ENCODE data around the gene STPG4. TPM values are rescaled to one million over a fixed set of nuclear protein-coding genes. Genes with fewer than 3 reads are reported as not detected.

Gene STPG4
- total RNA-seq, 6 donors from 2014 or later: 0.40 to 1.2 (median 0.48) TPM; not detected in 2

DNA sequence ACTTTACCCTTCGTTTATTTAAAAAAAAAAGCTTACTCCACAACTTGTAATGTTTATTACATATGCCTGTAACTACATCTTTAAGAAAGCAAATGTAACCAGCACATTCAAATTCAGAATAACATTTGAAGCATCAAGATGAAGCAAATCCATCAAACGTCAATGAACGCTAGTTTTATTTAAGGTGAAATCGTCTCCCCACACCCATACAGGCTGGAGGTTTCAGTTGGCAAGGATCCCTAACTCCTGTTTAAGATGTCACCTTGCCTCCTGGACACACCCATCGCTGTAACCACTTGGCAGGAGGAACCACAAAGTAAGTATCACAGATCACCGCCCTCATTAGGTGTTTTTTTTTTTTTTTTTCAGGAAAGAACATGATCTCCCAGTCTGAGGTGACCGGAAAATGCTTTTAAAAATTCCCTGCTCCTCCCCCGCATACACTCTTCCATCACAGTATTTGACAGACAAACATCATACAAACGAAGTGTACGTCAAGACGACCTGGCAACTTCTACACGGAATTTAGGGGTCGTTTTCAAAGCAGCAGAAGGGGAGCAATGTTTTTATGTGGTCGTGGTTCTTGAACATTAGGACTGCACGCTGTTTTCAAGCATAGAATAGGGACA is 19.7 kb upstream of the STPG4 start:
- H3K4me1 ChIP-seq: peaks cover 35 to 54% (median 45%) of the 10 kb centered on the region in 4 donors
- TF ChIP-seq, protein P1, sequence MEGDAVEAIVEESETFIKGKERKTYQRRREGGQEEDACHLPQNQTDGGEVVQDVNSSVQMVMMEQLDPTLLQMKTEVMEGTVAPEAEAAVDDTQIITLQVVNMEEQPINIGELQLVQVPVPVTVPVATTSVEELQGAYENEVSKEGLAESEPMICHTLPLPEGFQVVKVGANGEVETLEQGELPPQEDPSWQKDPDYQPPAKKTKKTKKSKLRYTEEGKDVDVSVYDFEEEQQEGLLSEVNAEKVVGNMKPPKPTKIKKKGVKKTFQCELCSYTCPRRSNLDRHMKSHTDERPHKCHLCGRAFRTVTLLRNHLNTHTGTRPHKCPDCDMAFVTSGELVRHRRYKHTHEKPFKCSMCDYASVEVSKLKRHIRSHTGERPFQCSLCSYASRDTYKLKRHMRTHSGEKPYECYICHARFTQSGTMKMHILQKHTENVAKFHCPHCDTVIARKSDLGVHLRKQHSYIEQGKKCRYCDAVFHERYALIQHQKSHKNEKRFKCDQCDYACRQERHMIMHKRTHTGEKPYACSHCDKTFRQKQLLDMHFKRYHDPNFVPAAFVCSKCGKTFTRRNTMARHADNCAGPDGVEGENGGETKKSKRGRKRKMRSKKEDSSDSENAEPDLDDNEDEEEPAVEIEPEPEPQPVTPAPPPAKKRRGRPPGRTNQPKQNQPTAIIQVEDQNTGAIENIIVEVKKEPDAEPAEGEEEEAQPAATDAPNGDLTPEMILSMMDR (IDR thresholded peaks at IDR 0.05): no peak
- TF ChIP-seq POLR2A (IDR thresholded peaks at IDR 0.05): peak in 1 of 4 donors; percentile 24
- TF ChIP-seq EP300 (IDR thresholded peaks at IDR 0.05): peak in 1 of 4 donors; percentile 45
- TF ChIP-seq POLR2AphosphoS5 (IDR thresholded peaks at IDR 0.05): peak in 1 of 2 donors; percentile 44
- H3K27ac ChIP-seq: peak overlapping the region; percentile 98 to 100 (median 99)
- peaks cover 0 to 8% (median 0%) of the 10 kb centered on the region in 4 donors for H3K36me3 ChIP-seq
- DNase-seq: peak in 1 of 2 donors; percentile 80
- H3K4me3 ChIP-seq: peak overlapping the region; percentile 57 to 87 (median 78)
- WGBS, 2 donors: 2% methylated on average over 15 of the region's 15 CpGs
- peaks cover 0 to 4% (median 0%) of the 10 kb centered on the region in 4 donors for H3K9me3 ChIP-seq
- ATAC-seq (ENCODE audit: low FRiP score in 2 of 2): peak in 1 of 2 donors; percentile 66
- H3K27me3 ChIP-seq: no peaks in the 10 kb centered on the region

DNA sequence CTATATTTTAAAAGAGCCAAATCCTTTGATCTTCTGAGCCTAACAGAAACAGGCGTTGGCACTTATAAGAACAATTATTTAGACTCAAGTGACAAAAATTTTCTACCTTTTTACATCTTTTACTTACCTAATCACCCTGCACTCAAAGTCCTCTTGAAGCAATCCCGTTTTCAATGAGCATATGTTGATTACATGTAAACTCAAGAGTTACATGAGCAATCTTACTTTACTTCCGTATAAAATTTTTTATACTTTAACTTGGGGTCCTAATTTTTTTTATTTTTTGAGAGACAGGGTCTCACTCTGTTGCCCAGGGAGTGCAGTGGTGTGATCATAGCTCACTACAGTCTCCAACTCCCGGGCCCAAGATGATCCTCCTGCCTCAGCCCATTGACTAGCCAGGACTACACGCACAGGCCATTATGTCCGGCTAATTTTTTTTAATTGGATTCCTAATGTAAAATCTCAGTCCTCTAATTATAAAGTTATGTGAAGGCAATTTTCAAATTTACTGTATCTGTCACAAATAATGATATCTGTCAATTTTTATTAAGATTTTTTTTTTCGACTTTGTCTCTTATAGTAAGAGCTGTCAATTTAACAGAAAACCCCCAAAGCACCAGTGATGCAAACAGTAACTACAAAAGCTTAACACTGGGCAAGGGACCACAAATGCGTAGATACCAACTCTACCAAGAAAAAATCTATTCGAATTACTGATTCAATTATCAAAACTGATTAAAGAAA is 19.1 kb upstream of the STPG4 start:
- Histone ChIP-seq H3K9me3 (peaks cover 0 to 4% (median 0%) of the 10 kb centered on the region in 4 donors), H3K27ac (peak overlapping the region; percentile 65 to 100 (median 99)), H3K4me3 (peak overlapping the region in 3 of 4 donors; percentile 75 to 87 (median 82)), H3K36me3 (peaks cover 0 to 15% (median 0%) of the 10 kb centered on the region in 4 donors), H3K27me3 (no peaks in the 10 kb centered on the region), H3K4me1 (peaks cover 42 to 56% (median 49%) of the 10 kb centered on the region in 4 donors)
- TF ChIP-seq POLR2A (IDR thresholded peaks at IDR 0.05): no peak
- TF ChIP-seq EP300 (IDR thresholded peaks at IDR 0.05): no peak
- TF ChIP-seq POLR2AphosphoS5 (IDR thresholded peaks at IDR 0.05): no peak
- TF ChIP-seq, protein P1 (IDR thresholded peaks at IDR 0.05): no peak
- 16 to 21% methylated on average over 9 of the region's 9 CpGs for WGBS, 2 donors
- ATAC-seq (ENCODE audit: low FRiP score in 2 of 2): no peak
- no peak for DNase-seq

DNA sequence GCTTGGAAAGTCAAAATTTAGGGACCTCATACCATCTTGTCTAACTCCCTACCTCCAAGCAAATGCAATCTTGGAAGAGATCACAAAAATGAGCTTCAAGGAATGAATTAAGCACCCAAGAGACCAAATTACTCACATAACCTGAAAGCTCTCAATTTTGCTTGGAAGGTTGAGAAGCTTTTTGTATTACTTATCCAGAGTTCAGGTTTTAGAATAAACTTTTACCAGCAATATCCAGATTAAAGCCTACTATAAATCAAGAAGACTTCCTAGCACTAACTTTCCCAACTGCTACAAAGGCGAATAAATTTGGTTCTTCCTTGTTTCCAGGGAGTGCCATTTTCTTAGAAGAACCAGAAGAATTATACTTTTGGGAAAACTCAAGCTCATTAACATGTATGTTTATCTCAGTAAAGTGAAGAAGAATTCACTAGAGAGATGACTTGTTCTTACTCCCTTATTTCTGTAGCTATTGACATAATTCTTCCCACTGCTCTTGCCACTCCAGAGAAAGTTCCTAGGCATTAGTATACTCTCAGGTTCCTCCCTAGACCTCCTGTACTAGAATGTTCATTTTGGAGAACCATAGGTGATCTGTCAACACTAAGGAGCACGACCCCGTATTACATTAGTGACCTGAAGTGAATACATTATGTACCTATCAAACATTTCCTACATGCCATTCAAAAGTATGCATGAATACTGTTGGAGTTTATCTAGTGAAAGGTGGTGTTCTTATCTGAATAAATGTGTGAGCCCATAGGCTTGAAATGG is 18.0 kb upstream of the STPG4 start:
- WGBS, 2 donors: 46 to 55% methylated on average over 3 of the region's 3 CpGs
- ATAC-seq (ENCODE audit: low FRiP score in 2 of 2): no peak
- peak overlapping the region; percentile 3 to 99 (median 82) for H3K27ac ChIP-seq
- H3K27me3 ChIP-seq: no peaks in the 10 kb centered on the region
- TF ChIP-seq POLR2A (IDR thresholded peaks at IDR 0.05): no peak
- TF ChIP-seq EP300 (IDR thresholded peaks at IDR 0.05): no peak
- TF ChIP-seq POLR2AphosphoS5 (IDR thresholded peaks at IDR 0.05): no peak
- TF ChIP-seq, protein P1 (IDR thresholded peaks at IDR 0.05): no peak
- H3K4me3 ChIP-seq: peak overlapping the region in 1 of 4 donors; percentile 87
- peaks cover 0 to 4% (median 0%) of the 10 kb centered on the region in 4 donors for H3K9me3 ChIP-seq
- peaks cover 42 to 63% (median 53%) of the 10 kb centered on the region in 4 donors for H3K4me1 ChIP-seq
- DNase-seq: no peak
- peaks cover 0 to 25% (median 5%) of the 10 kb centered on the region in 4 donors for H3K36me3 ChIP-seq

DNA sequence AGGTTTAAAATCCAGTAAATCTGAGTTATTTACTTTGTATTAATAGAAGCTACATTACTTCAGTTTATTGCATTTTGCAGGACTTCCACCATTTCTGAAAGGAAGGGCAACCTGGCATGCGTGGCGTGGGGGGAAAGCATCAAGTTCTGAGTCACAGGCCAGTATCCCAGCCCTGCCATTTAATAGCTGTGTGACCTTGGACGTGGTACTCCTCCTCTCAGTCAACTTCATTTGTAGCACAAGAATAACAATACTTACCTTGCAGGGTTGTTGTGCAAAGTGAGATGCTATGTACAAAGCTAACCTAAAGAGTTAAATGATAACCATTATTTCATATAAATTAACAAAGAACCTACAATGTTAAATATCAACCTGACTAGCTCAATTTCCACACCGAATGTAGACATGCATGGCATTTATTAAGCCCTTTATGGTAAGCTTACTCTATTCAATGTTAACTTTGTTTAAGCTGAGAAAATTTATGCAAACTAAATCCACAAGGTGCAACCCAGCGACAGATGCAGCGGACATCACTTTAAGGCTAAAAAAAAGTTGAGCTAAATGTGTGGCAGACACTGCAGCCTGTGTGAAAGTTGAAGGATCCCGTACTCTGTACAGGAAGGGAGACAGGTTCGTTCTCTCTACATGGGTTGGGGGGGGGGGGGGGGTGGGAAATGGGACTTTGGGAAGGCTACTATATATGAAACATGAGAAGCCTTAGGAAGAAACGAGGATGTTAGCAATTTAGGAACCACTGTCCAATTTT is 17.2 kb upstream of the STPG4 start:
- peaks cover 0 to 32% (median 5%) of the 10 kb centered on the region in 4 donors for H3K36me3 ChIP-seq
- H3K27me3 ChIP-seq: no peaks in the 10 kb centered on the region
- H3K27ac ChIP-seq: peak overlapping the region in 2 of 4 donors; percentile 99
- no peak for DNase-seq
- no peak for TF ChIP-seq POLR2AphosphoS5 (IDR thresholded peaks at IDR 0.05)
- no peak for TF ChIP-seq POLR2A (IDR thresholded peaks at IDR 0.05)
- TF ChIP-seq EP300 (IDR thresholded peaks at IDR 0.05): no peak
- TF ChIP-seq, protein P1 (IDR thresholded peaks at IDR 0.05): no peak
- peaks cover 0 to 4% (median 0%) of the 10 kb centered on the region in 4 donors for H3K9me3 ChIP-seq
- H3K4me1 ChIP-seq: peaks cover 42 to 63% (median 52%) of the 10 kb centered on the region in 4 donors
- peak overlapping the region in 1 of 4 donors; percentile 87 for H3K4me3 ChIP-seq
- no peak for ATAC-seq (ENCODE audit: low FRiP score in 2 of 2)
- WGBS, 2 donors: 45 to 52% methylated on average over 9 of the region's 9 CpGs

Measured in upper lobe of left lung (tissue), 6 donors.